OCI-M1 (cell line): Measurements from ENCODE around the gene SPHK2.

Experiments
- DNase-seq: peaks from one replicate; lab custom pipeline; 2025; lab: John Stamatoyannopoulos, UW

SPHK2 gene

DNA sequence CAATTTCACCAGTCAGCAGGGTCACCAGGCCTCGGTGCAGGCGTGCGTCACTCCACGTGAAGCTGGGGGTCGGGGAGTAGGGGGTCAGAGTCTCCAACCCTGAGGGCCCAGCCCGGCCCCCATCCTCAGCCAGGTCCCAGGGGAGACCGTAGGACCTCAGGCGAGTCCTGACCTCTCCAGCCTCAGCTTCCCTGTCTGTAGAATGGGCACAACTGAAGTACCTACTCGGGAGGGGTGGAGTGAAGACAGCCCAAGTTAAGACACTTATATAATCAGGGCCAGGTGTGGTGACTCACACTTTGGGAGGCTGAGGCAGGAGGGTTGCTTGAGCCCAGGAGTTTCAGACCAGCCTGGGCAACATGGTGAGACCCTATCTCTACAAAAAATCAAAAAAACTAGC, 15.5 kb upstream of the SPHK2 start:
- DNase-seq, result no peak

DNA sequence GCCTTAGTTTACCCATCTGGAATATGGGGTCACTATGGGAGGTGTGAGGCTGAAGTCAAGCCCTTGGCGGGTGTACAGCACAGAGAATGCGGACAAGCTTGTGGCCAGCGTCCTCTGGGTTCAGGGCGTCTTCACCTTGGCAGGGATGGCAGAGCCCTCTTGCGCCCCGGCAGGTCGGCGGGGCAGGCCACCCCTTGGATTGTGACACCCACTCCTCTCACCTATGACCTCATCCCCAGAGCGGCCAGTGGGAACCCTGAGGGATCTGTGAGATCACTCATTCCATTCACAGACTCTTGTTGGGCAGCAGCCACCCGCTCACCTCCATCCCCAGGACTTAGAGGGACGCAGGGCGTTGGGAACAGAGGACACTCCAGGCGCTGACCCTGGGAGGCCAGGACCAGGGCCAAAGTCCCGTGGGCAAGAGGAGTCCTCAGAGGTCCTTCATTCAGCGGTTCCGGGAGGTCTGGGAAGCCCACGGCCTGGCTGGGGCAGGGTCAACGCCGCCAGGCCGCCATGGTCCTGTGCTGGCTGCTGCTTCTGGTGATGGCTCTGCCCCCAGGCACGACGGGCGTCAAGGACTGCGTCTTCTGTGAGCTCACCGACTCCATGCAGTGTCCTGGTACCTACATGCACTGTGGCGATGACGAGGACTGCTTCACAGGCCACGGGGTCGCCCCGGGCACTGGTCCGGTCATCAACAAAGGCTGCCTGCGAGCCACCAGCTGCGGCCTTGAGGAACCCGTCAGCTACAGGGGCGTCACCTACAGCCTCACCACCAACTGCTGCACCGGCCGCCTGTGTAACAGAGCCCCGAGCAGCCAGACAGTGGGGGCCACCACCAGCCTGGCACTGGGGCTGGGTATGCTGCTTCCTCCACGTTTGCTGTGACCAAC, 12.6 kb upstream of the SPHK2 start, which contains the start of gene SPACA4:
TSS of gene SPACA4 (plus strand) at position 280 of the 896 bp plus-strand sequence. CDS start at position 517, 237 bp downstream.
- DNase-seq, result no peak

DNA sequence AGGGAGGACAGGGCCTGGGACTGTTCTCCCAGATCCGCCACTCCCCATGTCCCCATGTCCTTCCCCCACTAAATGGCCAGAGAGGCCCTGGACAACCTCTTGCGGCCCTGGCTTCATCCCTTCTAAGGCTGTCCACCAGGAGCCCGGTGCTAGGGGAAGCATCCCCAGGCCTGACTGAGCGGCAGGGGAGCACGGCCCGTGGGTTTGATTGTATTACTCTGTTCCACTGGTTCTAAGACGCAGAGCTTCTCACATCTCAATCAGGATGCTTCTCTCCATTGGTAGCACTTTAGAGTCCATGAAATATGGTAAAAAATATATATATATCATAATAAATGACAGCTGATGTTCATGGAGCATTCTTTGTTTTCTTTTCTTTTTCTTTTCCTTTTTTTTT, 11.9 kb upstream of the SPHK2 start:
- no peak for DNase-seq

DNA sequence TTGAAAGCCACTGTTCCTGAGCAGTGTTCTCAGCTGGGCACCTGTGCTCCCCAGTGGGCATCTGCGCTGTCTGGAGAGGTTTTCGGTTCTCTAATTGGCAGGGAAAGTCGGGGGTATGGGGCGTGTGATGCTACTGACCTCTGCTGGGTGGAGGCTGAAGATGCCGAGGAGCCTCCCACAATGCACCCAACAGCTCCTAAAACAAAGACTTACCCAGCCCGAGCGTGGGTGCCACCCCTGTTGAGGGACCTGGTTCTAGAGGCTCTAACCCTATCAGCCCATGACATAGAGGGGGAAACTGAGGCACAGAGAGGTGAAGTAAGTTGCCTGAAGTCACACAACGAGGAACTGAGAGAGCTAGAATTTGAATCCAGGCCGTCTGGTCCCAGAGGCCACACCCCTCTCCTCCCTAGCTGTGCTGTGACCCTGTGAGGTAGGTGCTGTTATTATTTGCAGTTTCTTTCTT, 10.5 kb upstream of the SPHK2 start:
- DNase-seq, result peak; percentile 81

DNA sequence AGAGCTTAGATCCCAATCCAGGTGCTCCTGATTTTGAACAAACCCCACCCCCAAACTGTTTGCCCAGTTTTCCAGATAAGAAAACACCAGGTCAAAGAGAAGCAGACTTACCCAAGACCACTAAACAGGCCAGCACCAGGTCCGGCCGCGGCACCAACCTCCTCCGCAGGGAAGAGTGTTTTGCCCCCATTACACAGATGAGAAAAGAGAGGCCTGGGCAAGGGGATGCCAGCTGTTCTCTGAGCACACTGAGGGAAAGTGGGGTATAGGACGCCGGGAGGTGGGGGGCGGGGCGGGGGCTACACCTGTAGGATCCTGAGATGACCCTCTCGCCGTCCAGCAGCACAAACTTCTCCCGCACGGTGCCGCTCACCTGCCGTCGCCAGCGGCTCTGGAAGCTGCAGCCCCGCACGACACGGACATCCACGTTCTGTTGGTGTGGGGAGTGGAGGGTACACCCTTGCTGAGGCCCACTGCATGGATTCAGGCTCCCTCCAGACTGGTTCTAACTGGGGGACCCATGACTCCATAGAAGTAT, 9.7 kb upstream of the SPHK2 start:
- DNase-seq, result no peak

DNA sequence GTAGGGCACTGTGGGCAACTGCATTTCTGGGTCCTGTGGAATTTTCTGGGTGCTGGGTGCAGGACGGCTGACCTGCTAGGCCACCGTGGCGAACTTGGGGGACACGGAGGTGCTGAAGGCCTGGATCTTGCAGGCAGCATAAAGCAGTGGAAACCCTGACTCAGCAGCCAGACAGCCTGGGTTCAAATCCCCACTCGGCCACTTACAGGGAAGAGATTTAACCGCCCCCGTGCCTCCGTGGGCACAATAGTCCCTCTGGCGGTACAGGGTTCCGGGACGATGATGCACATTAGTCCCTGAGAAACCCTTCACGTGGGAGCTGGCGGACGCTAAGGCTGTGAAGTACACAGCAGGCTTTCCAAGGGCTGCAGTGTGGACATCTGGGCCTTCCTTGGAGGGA, 7.4 kb upstream of the SPHK2 start:
- DNase-seq, result no peak

DNA sequence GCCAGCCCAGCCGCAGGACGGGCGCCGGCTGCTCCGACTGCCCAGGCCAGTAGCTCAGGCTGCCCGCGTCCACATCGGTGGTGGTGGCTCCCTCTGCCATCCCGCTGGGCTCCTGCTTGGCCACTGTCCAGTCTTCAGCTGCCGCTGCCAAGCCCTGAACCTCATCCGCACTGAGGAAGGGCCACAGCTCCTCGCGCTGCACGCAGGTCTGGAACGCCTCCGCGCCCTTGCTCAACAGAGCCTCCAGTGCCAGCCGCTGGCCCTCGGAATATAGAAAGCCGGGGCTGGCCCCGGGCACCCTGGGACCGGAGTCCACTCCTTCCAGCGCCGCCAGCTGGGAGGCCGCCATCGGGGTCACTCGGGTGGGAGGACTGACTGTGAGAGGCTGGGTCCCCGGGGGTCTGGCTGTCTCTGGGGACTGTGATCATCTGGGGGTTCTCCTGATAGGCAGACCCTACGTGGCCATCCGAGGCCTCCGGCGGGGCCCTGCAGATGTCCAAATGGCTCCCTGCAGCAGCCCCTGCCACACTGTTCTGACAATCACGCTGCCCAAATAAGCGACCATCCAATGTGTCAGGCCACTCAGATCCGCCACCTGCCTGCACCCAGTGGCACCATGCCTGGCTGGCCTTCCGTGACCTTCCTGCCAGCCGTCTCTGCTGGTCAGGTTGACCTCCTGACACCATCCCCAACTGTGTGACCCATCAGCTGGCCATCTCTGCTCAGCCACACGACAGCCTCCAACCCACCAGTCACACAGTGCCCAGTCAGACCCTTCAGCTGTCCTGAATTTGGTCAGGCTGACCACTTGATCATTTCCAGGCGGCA, 6.1 kb upstream of the SPHK2 start:
- DNase-seq, result no peak

DNA sequence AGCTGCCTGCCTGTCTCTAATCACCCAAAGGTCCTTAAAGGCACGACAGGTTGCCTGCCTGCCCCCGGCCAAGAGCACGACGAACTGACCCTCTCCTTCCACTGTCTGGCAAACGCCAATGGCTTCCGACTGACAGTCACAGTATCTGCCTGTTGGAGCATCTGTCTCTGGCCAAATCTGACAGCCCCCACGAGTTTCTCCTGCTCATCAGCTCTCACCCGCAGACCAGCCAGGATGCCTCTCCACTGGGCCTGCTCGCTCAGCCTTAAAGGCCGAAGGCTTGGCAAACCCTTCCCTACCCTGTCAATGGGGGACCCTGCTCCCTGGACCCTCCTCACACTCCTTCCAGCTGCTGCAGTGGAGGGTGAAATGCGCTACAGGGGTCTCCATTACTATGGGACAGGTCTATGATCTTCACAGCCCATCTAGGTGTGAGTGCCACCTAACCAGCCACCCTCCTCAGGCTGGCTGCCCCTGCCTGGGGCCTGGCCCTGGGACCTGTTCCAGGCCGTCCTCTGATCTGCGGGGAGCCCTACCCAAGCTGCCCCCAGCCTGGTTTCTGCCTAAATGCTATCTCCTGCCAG, 5.4 kb upstream of the SPHK2 start:
- DNase-seq, result no peak

DNA sequence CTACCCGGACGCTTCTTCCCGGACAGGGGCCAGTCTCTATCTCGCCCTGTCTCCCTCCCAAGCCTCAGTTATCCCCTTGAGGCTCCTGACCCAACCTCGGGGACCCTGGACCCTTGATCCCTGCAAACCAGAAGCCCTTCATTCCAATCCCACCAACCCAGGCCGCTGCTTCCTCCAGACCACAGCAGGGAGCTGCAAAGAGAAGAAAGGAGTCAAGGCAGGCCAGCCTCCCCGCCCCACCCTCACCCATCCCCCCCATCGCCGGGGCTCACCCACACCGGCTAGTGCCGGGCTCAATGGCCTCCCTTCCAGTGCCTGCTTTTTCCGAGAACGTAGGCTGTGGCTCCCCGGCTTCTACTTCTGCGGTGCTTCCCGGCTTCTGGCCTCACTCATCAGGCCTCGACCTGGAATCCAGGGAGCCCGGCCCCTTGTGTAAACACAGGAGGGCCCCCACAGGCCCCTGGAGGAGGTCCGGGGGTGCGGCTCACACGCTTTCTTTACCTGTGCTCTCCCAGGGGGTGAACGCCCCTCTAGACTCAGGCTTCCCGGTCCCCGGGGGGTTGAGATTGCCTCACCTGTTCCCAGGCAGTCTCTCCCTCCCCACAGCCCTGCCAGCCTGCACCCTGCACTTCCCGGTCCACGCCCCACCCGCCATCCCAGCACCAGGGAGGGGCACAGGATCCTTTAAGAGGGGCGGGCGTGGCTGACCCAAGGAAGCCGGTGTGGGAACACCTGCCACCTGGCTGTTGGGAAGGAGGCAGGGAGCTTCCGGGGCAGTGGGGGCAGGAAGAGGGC, 4.7 kb upstream of the SPHK2 start, which contains the start of gene FAM83E:
TSS of gene FAM83E (minus strand) at position 641 of the 795 bp plus-strand sequence. CDS start 1,704 bp downstream, outside the sequence.
- no peak for DNase-seq

DNA sequence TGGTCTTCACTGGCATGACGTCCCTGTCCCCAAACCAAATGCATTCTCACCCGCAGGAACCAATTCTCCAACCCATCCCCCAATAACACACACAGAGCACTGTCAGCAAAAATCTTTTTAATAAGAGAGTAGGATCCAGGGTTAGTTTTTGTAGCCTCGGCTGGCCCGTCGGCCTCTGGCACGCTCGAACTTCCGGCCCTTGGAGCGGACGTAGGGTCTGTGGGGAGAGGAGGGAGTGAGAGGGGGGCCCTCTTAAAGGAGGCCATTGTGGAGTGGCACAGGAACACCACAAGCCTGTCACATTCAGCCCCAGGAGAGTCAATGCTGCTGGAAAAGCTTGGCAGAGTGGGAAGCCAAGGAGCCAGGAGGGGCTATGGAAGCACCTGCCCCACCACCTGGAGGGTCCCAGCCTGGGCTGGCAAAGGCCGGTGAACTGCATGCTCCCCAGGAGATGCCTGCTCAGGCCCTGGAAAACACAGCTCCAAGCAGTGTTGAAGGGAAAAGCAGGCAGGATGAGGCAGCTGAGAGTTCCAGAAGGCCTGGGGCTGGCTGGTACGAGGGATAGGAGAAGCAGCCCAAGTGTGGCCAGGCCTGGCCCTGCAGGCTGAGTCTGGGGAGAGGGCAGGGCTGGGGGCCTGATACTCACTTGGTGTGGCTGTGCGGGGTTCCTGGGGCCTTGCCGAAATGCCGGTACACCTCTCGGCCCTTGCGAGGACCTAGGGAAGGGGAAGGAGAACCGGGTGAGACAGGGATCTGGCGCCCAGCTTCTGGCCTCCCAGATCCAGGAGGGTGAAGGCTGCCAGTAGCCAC, 3.9 kb upstream of the SPHK2 start:
- no peak for DNase-seq

DNA sequence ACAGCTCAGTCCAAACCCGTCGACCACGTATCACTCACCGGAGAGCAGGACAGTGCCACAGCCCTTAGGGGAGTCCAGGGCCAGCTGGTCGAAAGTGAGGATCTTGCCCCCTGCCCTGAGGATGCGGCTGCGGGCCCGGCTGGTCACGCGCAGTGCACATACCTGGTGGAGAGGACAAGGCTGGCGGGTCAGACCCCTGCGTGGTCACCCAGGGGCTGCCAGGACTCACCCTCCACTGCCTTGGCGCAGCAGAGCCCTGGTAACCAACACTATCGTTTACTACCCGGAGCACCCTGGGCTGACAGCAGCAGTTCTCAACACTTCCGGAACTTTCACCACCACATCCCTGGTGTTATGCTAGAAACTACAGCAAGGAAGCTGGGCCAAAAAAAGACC, 3.3 kb upstream of the SPHK2 start:
- DNase-seq, result no peak

DNA sequence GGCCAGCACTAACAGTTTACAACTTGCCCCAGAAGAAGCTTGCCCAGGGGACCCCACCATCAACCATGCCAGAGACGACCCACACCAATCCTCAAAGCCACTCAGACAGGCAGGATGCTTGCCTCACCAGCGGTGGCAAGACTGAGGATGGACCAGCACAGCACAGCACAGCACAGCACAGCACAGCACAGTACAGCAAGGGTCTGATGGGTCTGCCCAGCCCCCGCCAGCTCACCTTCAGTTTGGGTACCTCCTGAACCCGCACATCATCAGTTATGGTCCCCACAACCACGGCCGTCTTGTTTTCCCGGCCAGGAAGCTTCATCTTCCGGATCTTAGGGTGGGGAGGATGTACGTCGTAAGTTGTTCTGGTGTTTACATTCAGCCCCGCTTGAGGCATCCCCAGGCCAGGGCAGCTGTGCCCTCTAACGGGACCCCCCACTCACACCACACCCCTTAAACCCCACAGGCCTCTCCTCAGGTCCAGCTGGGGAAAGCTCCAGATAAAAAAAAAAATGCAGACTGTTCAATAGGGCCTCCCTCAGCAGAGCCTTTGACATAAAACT, 2.7 kb upstream of the SPHK2 start:
- DNase-seq, result no peak

DNA sequence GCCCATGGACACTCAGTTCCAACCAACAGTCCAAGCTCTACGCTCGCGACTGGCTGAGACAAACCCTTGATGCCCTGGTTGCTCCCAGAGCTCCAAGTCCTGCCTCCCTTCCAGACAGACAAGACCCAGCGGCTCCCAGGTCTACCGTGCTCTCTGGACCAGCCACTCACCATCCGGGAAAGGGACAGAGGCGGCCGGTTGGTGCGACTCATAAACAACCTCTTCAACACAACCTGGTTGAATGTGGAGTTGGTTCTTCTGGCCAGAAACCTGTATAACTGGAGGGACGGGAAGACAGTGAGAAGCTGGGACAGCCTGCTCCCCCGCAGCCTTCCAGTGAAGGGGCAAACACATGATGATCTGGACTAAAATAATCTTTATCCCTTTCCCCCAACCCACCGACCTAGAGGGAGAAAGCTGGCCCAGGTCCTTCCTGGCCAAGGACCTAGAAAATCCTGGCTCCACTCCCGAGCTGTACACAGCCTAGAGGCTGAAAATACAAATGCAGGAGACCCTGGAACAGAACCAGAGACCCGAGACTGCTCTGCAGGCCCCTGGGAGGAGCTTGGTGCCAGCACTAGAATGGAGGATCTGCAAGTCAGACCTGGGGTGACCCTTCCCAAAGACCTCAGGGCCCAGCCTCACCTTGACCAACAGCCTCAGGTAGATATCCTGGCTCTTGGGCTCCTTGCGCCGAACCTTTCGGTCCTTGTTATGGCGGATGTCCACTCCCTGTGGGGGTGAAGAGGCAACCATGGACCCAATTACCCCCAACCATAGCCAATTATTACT, 2.0 kb upstream of the SPHK2 start:
- DNase-seq, result no peak

DNA sequence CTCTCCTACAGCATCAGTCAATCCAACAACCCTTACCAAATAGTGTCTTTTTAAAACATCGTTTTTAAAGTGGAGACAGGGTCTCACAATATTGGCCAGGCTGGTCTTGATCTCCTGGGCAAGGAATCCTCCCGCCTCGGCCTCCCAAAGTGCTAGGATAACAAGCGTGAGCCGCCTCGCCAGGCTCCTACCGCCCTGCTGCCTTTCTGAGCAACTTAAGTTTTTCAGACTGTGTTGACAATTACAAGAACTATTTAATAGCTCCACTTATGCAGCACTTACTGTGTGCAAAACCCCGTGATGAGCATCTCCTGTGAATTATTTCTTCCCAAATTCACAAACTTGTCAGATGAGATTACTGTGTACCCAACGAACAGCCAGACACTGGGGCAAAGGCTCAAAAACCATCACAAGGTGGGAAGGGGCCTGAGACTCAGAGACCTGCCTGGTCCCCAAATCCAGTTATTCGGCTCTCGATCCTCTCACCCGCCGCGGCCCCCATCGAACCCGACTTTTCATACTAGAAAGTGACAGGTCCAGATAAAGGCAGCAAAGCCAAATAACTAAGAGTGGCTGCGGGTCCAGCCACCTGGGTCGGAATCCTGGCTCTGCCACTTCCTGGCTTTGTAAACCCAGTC, 909 bp upstream of the SPHK2 start:
- no peak for DNase-seq

DNA sequence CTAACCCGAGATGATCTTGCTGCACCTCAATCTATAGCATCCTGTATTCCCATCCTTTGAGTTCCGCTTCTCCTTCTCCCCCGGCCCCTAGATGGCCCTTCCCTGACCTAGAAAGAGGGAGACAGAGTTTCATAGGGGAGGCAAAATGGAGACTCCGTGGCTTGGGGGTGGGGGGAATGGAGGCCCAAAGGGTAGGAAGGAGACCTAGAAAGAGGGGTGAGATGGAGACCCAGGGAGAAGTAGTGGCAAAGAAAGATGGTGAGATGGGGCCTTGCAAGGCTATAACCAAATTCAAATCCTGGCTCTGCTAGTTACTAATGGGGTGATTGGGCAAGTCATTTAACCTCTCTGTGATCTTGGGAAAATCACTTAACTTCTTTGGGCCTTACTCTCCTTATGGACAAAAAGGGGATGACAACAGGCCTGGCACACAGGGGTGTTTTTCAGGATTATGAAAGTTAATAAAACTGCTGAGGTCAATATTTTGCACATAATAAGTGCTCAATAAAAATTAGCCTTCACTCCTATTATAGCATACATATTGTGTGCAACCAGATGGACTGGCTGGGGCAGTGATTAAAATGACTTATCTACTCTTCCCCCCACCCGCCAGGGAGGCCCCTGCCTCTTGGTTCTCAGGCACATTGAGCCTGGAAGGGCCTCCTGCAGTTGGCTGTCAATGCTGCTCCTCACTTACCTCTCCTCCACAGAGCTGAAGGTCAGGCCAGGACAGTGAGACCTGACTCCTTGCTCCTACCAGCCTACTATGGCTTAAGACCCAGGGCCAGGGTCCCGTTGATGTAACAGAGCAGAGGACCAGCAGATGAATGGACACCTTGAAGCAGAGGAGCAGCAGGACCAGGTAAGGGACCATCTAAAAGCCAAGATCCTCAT, 633 bp downstream of the SPHK2 start:
- no peak for DNase-seq

DNA sequence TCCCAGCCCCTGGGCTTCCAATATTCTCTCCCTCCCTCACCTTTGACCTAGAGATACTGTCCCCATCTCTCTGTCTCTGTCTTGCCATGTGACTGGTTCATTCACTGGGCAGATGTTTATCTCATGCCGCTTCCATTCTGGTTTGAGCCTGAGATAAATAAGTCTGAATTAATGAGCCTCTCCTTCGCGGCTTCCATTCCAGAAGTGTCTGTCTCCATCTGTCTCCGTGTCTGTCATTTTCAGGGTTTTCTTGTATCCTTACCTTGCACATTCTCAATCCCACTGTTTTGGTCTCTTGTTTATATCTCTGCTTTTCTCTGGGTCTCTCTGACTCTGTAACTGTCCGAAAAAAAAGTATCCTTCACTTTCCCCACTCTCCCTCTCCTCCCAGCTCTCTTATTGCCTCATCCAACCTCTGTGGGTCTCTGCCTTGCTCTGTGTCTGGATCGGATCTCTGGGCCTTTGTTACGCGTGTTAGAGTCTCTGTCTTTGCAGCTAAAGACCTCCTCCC, 4.3 kb downstream of the SPHK2 start:
- peak; percentile 80 for DNase-seq

DNA sequence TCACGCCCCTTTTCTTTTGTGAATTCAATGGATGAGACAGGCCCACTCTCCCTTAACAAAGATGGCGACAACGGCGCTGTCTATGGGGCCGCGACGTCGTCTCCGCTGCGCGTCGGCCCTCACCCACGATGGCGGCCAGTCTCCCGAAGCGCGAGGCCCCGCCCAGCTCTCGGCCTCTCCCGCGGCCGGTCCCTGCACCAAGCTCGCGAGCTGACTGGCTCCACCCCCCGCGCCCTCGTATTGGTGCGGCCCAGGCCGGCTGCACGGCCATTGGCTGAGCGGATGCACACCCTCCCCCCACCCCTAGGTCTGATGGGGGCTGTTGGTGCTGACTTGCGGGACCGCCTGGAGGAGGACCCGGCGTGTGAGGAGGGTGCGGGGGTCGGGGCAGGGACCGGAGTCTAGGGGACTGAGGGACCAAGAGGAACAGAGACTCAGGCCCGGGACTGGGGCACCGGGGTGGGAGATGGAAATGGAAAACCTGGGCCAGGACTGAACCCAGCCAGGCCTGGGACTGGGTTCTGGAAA, 4.8 kb downstream of the SPHK2 start:
- peak; percentile 99 for DNase-seq
